ACHN (cell line): ENCODE data around the gene KDM1B.
A peak's percentile ranks its signal among the peaks of the same experiment; 100 is the strongest.
"Not testable (repeated sequence)": the region's sequence is repeated elsewhere in the genome, so short reads cannot be mapped to it uniquely, and the experiment has no call there.

Experiments
- DNase-seq: peaks from one replicate; pipeline ENCODE4 v3.0.0-alpha.2; 2015
- in situ Hi-C: cut with HindIII; loops from 2 replicates; pipeline ENCODE4 v1.10.0; 2017; ENCODE audit warnings: low sequenced_read_pairs, low pct_ligation_motif_present, low pct_unique_long_range_greater_than_20kb

KDM1B gene

DNA sequence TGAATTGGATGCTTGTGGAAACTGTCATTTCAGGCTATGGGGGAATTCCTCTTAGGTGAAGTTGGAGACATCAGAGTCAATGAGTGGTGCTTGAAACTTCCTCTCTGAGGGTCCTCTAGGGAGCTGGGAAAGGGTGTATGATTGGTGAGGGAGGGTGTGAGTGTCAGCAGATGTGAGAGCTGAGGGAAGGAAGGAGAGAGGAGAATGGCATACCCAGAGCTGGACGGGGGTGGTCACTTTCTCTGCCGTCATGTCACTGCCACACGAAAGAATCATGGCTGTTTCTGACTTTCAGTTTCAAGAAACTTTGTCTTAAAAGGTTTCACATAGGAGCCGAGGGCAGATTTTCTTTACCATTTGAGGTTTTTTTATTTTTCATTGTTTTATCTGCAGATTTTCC is 58.8 kb downstream of the KDM1B start:
- in situ Hi-C loops, result no loop called here
- no peak for DNase-seq

DNA sequence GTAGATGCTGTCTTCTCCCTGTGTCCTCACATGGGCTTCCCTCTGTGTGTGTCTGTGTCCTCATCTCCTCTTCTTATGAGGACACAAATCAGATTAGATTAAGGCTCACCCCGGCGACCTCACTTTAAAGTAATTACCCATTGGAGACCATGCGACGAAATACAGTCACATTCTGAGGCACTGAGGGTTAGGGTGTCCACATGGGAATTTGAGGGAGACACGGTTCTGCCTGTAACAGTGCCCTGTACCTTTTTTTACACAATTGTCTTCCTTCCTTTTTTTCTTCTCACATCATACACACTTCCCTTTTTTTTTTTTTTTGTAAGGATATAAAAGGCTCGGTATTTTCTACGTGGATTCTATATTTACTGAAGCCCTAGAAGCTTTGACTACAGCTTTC is 60.2 kb downstream of the KDM1B start:
- DNase-seq, result no peak
- in situ Hi-C loops, result no loop called here

DNA sequence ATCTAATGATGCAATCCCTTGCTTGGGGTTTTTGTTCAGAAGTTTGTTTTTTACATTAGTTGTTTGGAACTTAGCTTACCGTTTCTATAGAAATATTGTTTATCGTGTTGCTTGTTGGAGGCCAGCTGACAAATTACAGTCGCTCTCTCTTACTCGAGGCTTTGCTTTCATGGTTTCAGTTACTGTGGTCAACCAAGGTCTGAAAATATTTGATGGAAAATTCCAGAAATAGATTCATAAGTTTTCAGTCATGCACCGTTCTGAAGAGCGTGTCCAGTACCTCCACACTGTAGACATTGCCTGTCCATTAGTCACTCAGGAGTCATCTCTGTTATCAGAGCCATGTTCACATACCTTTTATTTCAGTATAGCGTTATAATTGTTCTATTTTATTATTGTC is 61.2 kb downstream of the KDM1B start:
- in situ Hi-C loops, result no loop called here
- DNase-seq, result peak; percentile 27

DNA sequence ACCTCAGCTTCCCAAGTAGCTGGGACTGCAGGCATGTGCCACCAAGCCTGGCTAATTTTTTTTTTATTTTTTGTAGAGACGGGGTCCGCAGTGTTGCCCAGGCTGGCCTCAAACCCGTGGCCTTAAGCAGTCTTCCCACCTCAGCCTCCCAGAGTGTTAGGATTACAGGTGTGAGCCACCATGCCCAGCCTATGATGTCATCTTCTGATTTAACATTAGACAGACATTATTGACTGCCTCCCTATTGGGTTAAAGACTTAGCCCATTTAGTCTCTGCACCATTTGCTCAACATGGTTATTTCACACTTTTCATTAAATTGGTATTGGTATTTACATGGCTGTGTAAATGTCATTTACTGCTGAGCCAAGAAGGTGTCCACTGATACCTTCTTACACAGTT is 63.0 kb downstream of the KDM1B start:
- no peak for DNase-seq
- in situ Hi-C loops, result no loop called here

DNA sequence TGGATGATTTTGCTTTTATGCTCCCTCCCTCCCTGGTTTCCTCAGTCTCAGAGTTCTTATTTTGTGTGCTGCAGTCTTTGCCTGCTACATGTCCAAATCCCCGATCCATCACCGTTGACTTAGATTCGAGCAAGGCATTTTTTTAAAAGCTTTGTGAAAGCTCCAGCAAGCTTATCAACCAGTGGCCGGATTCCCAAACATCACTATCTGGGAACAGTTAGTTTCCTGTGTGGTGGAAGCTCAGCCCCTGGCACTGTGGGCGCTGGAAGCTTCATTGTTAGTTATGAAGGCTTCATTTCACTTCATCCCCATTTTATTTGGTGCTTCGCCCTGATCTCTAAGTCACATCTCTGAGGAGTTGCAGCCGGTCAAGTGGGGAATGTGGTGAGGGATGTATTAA is 64.4 kb downstream of the KDM1B start:
- no peak for DNase-seq
- in situ Hi-C loops, result no loop called here

DNA sequence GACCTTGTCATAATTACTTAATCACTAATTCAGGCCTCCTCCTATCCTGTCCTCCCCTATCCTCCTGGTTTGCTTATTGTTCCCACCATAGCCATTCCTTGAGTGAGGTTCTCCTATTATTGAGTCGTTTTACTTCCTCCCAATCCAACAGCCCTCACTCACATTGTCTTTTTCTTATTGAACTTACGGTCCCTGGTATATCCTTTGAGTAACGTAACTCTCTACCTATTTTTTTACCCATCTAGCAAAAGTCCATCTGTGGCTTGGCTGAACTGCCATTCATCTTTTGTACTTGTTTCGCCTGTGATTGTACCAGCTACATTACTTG is 66.0 kb downstream of the KDM1B start:
- DNase-seq, result no peak
- in situ Hi-C loops, result no loop called here

DNA sequence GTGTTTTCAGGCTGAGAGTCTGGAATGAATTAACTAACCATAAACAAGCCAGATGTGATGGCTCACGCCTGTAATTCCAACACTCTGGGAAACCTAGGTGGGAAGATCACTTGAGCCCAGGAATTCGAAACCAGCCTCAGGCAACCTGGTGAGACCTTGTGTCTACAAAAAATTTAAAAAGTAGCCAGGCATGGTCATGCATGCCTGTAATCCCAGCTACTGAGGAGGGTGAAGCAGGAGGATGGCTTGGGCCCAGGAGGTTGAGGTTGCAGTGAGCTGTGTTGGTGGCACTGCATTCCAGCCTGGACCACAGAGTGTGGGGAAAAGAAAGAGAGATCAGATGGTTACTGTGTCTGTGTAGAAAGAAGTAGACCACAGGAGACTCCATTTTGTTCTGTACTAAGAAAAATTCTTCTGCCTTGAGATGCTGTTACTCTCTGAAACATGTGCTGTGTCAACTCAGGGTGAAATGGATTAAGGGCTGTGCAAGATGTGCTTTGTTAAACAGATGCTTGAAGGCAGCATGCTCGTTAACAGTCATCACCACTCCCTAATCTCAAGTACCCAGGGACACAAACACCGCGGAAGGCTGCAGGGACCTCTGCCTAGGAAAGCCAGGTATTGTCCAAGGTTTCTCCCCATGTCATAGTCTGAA is 71.4 kb downstream of the KDM1B start:
- DNase-seq, in situ Hi-C loops: not testable (repeated sequence)

DNA sequence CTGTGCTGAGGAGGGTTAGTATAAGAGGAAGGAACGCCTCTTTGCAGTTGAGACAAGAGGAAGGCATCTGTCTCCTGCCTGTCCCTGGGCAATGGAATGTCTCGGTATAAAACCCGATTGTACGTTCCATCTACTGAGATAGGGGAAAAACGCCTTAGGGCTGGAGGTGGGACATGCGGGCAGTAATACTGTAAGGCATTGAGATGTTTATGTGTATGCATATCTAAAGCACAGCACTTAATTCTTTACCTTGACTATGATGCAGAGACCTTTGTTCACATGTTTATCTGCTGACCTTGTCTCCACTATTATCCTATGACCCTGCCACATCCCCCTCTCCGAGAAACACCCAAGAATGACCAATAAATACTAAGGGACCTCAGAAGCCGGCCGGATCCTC is 71.9 kb downstream of the KDM1B start:
- DNase-seq, in situ Hi-C loops: not testable (repeated sequence)

DNA sequence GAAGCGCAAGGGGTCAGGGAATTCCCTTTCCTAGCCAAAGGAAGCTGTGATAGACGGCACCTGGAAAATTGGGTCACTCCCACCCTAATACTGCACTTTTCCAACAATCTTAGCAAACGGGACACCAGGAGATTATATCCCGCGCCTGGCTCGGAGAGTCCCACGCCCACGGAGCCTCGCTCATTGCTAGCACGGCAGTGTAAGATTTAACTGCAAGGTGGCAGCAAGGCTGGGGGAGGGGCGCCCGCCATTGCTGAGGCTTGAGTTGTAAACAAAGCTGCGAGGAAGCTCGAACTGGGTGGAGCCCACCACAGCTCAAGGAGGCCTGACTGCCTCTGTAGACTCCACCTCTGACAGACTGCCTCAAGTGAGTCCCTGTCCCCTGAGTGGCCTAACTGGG is 73.4 kb downstream of the KDM1B start:
- DNase-seq, in situ Hi-C loops: not testable (repeated sequence)

DNA sequence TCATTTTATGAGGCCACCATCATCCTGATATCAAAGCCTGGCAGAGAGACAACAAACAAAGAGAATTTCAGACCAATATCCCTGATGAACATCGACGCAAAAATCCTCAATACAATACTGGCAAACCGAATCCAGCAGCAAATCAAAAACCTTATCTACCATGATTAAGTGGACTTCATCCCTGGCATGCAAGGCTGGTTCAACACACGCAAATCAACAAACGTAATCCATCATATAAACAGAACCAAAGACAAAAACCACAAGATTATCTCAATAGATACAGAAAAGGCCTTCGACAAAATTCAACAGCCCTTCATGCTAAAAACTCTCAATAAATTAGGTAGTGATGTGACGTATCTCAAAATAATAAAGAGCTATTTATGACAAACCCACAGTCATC is 76.6 kb downstream of the KDM1B start:
- in situ Hi-C loops, DNase-seq: not testable (repeated sequence)

DNA sequence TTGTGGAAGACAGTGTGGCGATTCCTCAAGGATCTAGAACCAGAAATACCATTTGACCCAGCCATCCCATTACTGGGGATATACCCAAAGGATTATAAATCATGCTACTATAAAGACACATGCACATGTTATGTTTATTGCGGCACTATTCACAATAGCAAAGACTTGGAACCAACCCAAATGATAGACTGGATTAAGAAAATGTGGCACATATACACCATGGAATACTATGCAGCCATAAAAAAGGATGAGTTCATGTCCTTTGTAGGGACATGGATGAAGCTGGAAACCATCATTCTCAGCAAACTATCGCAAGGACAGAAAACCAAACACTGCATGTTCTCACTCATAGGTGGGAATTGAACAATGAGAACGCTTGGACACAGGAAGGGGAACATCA is 78.5 kb downstream of the KDM1B start:
- DNase-seq, in situ Hi-C loops: not testable (repeated sequence)

DNA sequence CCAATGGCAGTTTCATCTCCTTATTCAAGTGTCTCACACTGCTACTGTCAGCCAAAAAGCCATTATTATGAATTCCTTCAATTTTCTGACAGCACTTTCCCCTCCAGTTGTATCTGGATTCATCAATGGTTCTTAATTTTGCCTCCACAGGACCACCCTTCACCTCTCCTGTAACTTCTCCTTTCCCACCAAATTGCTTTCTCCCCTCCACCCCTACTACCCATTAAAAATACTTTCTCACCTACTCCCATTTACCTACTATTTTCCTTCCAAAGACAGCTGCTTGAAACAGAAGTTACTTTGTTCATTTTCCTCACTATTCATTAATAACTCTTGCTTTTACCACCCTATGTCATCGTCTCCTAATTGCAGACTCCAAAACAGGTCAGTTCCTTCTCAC is 79.3 kb downstream of the KDM1B start:
- in situ Hi-C loops, result no loop called here
- DNase-seq, result no peak

DNA sequence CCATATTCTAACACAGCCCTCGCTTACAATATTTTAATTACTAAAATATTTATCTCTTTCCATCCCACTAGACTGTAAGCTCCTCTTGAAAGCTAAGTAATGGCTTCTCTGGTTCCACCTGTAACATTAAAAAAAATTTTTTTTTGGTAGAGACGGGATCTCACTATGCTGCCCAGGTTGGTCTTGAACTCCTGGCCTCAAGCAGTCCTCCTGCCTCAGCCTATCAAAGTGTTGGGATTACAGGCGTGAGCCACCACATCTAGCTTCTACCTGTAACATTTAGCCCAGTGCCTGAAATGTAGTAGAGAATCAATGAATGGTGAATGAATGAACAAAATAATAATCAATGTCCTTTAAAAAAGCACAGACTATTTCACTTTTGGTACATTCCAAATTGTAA is 80.3 kb downstream of the KDM1B start:
- no peak for DNase-seq
- in situ Hi-C loops, result no loop called here

DNA sequence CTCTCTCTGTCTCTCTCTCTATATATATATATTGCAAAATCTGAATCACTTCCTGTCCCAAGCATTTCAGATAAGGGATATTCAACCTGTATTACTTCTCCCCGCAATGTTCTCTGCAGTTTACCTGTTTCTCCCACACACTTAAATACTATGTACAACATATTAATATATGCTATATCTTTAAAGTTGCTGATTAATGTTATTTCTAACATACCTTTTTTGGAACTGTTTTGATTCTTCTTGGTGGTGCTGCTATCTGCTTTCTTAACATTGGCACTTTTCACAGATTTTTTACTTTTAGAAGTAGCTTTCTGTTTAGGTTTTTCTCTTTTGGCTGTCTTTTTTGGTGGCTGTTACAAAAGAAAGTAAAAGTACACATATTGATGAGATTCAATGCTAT is 81.9 kb downstream of the KDM1B start:
- in situ Hi-C loops, result no loop called here
- no peak for DNase-seq

DNA sequence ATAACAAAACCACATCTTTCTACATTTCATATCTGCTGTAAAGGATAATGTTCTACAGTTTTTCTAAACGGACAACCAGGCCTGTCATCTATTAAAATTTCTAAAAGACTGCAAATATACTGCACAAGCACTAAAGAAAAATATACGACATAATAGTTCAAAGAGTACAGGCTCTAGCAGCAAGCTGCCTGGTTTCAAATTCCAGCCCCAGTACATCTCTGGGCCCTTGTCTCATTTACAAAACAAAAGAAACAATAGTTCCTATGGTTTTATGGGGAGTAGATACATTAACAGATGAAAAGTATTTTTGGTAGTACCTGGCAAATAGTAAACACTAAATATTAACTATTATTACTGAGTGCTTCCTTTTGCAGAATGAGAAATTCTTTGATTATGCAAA is 85.0 kb downstream of the KDM1B start:
- DNase-seq, result no peak
- in situ Hi-C loops, result no loop called here

DNA sequence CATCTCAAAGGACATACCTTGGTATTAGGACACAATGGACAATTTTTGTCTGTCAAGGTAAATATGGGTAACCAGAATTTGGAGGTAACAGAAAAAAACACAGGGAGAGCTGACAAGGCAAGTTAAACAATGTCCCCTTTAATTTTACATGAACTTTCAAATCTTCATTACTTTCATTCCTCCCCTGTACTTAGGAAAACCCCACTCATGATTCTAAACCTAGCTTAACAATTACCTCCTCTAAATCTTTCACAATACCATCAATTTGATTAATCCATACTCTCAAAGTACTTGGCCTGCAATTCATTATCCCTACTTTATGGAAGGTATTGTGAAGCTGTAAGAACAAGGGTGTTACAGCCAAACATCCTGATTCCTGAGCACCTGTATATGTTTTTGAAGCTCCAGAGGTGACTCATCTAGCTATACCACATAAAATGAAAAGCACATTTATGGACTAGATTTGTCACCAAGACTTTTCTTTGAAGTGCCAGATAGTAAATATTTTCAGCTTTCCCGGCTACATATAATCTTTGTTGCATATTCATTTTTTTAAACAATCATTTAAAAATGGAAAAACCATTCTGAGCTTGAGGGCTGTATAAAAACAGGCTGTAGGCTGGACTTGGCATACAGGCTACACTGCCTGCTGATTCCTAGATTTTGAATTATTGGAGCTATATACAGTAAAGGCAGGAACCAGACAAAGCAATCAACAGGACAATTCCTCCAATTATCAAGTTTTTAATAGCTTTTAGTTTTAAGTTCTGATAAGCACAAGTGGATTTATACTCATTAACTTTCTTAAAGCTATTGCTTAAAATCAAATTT is 86.2 kb downstream of the KDM1B start:
- in situ Hi-C loops, result no loop called here
- DNase-seq, result no peak

DNA sequence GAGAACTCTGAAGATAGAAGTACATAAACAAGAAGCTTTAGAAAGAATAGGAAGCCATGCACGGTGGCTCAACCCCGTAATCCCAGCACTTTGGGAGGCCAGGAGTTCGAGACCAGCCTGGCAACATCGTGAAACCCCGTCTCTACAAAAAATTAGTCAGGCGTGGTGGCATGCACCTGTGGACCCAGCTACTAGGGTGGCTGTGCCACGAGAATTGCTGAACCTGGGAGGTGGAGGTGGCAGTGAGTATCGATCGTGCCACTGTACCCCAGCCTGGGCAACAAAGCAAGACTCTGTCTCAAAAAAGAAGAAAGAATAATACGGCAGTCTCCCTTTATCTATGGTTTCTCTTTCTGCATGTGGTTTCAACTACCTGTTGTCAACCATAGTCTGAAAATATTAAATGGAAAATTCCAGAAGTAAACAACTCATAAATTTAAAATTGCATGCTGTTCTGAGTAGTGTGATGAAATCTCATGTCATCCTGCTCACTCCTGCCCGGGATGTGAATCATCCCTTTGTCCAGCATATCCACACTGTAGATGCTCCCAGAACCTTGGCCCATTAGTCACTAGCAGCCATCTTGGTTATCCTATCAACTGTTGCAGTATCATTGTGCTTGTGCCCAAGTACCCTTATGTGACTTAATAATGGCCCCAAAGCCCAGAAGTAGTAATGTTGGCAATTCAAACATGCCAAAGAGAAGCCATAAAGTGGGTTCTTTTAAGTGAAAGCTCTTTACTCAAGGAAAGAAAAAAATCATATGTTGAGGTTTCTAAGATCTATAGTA is 87.0 kb downstream of the KDM1B start:
- in situ Hi-C loops, result no loop called here
- peak; percentile 46 for DNase-seq

DNA sequence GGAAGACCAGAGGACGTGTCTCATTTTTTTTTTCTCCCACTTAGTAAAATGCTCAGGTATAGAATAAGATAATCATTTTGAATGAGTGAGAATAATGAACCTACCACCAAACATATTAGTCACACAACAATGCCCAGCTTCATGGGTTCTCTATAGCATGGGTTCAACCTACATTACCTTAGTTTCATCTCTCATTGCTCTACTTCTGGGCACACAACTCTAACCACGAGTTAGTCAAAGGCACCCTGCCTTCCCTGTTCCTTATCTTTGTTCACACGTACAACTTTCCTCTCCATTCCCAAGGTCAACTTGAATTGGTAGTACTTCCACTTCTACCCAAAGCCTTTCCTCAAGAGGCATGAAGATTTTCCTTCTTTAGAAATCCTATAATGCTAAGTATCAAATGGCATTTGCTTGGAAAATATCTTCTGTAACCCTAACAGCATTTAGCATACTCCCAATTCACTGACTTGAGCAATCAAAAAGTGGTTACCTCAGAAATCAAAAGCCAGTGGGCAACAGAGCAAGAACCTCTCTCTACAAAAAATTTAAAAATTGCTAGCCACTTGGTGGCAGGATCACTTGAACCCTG is 88.2 kb downstream of the KDM1B start:
- in situ Hi-C loops, result no loop called here
- DNase-seq, result no peak

DNA sequence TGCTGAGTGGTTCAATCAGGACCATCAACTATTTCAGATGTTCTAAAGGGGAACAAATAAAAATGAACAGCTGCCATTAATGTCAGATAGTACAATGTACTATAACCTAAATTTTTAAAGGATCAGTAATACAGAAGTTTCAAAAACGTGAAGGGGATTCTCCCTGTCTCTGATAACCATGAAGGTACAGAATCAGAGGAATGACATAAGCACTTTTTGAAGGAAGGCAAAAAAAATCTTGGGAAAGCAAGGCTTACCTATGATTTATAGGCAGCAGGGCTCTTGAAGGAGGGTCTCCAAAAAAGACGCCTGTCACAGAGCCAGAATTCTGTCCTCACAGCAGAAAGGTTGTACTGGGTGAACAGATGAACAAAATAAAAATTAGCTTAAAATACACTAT is 89.0 kb downstream of the KDM1B start:
- DNase-seq, result no peak
- in situ Hi-C loops, result no loop called here
